ENCODE results near the gene TAF11L8.

GRCh38 chr5:17619354-17619753 lies 28.6 kb upstream of the TAF11L8 start:
- TF ChIP-seq CTCF (IDR thresholded peaks at IDR 0.05) (no peak), POLR2A (IDR thresholded peaks at IDR 0.05) (no peak)

All from esophagus squamous epithelium (tissue), 4 donors.